Activated CD8-positive, alpha-beta memory T cell treated with anti-CD3 and anti-CD28 coated beads, Interleukin-2, amount 50 U/mL, for 4 hours (primary cell): ENCODE measurements around the gene SMAD1.
A peak's percentile ranks its signal among the peaks of the same experiment; 100 is the strongest.
"Not testable (repeated sequence)": the region's sequence is repeated elsewhere in the genome, so short reads cannot be mapped to it uniquely, and the experiment has no call there.

Experiments
- DNase-seq: peaks from one replicate; pipeline ENCODE4 v3.0.0-alpha.2; 2020

SMAD1 gene

GRCh38 chr4:145530189-145530588 is 48.5 kb downstream of the SMAD1 start:
- DNase-seq, result no peak

GRCh38 chr4:145530662-145531061 is 49.0 kb downstream of the SMAD1 start:
- DNase-seq, result no peak

DNA sequence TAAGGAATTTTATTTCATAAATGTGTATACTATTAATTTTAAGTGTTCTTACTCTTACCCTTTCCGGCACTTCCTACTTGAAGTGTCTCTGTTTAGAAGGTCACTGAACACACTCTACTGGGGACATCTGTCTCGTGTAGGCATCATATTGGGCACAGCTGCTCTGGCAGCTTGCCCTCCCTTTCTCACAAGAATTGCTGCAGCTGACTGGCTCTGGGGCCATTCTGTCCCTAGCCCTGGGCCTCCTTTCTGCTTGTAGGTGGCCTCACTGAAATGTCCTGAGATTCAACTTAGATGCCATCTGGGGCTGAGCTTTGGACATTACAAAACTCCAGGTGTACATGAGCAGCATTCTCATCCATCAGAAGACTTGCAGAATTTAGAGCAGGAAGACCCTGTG is 49.6 kb downstream of the SMAD1 start:
- no peak for DNase-seq

- no peak for DNase-seq
Observed at GRCh38 chr4:145531859-145532258, 50.2 kb downstream of the SMAD1 start.

GRCh38 chr4:145533001-145533400 is 51.3 kb downstream of the SMAD1 start:
- no peak for DNase-seq

DNA sequence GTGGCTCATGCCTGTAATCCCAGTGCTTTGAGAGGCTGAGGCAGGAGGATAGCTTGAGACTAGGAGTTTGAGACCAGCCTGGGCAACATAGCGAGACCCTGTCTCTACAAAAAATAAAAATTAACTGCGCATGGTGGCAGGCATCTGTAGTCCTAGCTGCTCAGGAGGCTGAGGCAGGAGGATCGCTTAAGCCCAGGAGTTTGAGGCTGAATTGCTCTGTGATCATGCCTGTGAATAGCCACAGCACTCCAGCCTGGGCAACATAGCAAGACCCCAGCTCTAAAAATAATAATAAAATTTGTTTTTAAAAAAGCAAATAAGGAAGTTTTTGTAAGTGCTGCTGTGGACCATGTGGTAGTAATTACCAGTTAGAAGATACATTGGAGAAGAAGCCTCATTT is 51.8 kb downstream of the SMAD1 start:
- DNase-seq, result not testable (repeated sequence)

- no peak for DNase-seq
Observed at GRCh38 chr4:145533961-145534360, 52.3 kb downstream of the SMAD1 start.

- DNase-seq, result no peak
Observed at GRCh38 chr4:145535202-145535601, 53.5 kb downstream of the SMAD1 start.

GRCh38 chr4:145536044-145536443 is 54.4 kb downstream of the SMAD1 start:
- DNase-seq, result no peak

DNA sequence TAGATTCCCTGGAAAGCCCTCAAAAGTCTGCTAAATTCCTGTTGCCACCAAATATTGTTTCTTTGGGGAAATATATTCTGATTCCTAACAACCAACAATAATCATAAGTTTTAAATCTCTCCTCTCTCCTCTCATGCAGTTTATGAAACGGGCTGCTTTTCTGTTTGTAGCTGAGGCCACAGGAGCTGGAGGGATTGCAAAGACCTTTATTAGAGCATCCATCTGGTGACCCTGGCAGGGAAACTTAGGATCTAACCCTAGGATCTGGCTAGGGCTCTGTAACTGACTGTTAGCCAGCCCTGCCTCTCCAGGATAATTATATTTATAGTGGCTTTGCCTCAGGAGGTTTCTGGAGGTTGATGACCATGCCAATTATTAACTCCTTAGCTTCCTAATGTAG is 56.9 kb downstream of the SMAD1 start:
- DNase-seq, result no peak

- DNase-seq, result no peak
Observed at GRCh38 chr4:145539671-145540070, 58.0 kb downstream of the SMAD1 start.

DNA sequence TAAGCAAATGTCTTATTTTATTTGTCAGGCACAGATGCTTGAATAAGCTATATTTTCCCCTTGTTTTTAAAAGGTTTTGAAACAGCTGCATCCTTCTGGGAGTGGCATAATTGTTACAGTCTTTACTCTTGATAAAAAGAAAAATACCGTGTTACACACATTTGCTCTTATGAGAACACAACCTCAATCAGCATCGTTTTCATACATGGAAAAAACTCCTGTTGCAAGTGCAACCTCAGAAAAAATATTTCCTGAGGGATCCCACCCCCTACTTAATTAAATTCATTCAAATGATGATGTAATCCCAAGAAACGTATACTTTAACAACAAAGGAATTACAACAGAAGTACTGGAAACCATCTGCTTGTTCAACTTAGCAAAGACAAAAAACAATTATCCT is 58.6 kb downstream of the SMAD1 start:
- DNase-seq, result no peak

- no peak for DNase-seq
Observed at GRCh38 chr4:145541346-145541745, 59.7 kb downstream of the SMAD1 start.

GRCh38 chr4:145545031-145545430 is 63.4 kb downstream of the SMAD1 start:
- DNase-seq, result no peak

GRCh38 chr4:145545538-145546174 is 64.0 kb downstream of the SMAD1 start:
- DNase-seq, result no peak

GRCh38 chr4:145546175-145546915 is 64.7 kb downstream of the SMAD1 start:
- no peak for DNase-seq

- DNase-seq, result no peak
Observed at GRCh38 chr4:145551660-145552059, 70.0 kb downstream of the SMAD1 start.

DNA sequence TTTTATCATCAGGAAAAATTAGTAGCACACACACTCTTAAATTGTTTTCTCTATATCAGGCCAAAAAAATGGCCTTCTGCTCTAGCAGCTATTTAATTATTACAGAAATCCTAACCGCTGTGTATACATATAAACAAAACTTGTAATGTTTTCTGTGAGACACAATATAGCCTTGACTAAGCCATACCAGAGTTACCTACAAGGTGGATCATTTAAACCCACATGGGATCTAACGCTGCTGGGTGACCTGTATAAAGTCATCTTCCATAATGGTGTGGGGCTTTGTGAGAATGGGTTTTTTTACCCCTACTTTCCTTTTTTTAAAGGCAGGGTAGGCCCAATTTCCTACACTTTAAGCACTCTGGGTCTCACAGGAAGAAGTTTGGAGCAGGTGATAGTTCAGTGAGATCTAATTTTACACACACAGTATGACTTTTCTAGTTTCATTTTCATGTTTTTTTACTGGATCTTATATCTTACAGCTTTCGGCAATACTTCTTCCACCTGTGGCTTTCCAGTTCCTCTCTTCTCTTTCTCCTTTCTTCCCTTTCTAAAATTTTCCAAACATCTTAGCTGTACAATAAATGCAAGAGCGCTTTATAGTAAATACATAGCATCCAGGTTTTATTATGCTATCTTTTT is 70.6 kb downstream of the SMAD1 start:
- no peak for DNase-seq

- no peak for DNase-seq
Observed at GRCh38 chr4:145553375-145553774, 71.7 kb downstream of the SMAD1 start.

- no peak for DNase-seq
Observed at GRCh38 chr4:145554691-145555090, 73.0 kb downstream of the SMAD1 start.

DNA sequence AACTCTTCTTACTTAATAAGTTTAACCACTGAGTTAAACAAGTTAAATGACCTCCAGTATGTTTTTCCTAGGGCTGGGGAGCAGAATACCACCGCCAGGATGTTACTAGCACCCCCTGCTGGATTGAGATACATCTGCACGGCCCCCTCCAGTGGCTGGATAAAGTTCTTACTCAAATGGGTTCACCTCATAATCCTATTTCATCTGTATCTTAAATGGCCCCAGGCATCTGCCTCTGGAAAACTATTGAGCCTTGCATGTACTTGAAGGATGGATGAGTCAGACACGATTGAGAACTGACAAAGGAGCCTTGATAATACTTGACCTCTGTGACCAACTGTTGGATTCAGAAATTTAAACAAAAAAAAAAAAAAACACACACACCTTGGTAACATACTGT is 76.1 kb downstream of the SMAD1 start:
- peak; percentile 44 for DNase-seq

DNA sequence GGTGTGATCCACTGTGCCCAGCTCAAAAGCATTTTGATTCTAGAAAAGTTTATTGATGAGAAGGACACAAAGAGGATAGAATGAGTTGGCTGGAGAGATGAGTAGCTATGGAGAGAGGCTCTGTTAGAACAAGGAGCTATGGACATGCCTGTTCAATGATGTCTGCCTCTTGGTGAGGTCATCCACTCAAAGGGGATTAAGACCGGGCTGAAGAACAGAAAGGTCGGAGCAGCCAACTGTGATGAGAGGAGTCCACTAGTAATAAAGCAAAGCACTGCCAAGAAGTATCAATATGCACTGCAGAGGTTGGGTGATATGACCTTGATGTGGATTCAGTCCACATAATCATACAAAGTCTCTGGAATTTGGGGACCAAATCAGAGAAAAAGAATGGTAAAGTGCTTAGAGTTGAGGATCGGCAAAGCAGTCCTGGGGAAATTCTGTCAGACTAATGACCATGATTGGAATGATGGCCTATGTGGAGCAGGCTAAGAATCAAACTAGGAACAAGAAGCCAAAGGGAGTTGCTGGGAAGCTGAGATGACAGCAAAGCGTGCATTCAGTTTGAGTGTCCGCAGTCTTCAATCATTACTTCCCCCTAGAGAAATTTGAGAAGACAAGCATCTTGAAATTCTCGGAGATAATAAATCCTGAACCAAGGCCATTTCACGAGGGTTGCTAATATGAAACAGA is 81.8 kb downstream of the SMAD1 start:
- DNase-seq, result no peak

DNA sequence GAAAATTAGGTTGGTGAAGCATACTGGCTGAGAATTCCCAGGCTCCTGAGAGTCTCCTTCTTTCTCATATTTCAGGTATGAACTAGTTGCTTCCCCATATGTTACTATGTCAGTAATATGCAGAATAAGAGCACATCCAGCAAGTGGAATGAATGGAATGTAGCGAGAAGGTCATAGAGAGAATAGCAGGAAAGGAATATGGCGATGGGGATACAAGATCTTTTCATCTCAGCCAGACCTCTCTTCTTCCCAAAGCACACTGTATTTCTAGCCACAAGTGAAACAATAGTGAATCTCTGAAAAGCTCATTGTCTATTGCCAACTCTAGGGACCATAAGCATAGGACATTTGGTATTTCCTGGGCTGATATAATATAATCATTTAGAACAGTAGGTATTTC is 82.9 kb downstream of the SMAD1 start:
- no peak for DNase-seq

DNA sequence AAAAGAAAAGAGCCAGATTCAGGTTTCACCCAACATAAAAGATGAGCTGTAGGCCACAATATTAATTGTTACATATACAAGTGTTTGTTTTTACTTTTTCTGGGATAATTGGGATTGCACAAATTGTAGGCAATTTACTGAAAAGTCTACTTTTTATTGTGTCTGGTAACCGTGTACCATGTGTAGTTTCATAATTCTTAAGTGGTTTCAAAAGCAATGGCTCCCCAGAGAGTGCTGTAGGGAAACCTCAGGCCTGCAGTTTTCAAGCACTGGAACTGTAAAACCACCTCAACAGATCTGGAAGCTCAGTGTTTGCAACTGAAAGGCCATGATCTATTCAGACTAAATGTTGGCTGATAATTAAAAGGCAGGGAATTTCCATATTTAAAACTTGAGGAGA is 83.7 kb downstream of the SMAD1 start:
- no peak for DNase-seq
